OCI-LY1 (cell line): ENCODE data around the gene CXCL6.

Experiments
- H2AFZ ChIP-seq: fragments of 200-600 bp; sonication (generic), shearing (Covaris generic); 2 replicates; pipeline ENCODE4 v1.6.0; 2014; ENCODE audit warnings: antibody characterized with exemption, mild to moderate bottlenecking, low read length
- H3F3A ChIP-seq: fragments of 200-600 bp; sonication (generic), shearing (Covaris generic); 2 replicates; pipeline ENCODE4 v1.6.0; 2014; ENCODE audit warnings: mild to moderate bottlenecking, antibody characterized with exemption, low read length, moderate library complexity; ENCODE audit not compliant: insufficient read depth
- H3K27ac ChIP-seq: fragments of 200-600 bp; sonication (generic); 2 replicates; pipeline ENCODE4 v1.5.1; 2014; ENCODE audit warnings: low read length, mixed run types, mild to moderate bottlenecking, low read depth; ENCODE audit not compliant: poor library complexity, severe bottlenecking
- H3K27me3 ChIP-seq: fragments of 200-600 bp; sonication (generic); 2 replicates; pipeline ENCODE4 v1.6.0; 2014; ENCODE audit warnings: antibody characterized with exemption, mild to moderate bottlenecking, low read length, moderate library complexity; ENCODE audit not compliant: insufficient read depth
- H3K36me3 ChIP-seq: fragments of 200-600 bp; sonication (generic); 2 replicates; pipeline ENCODE4 v1.6.1; 2014; ENCODE audit warnings: mild to moderate bottlenecking, antibody characterized with exemption, low read length, moderate library complexity, mixed read lengths; ENCODE audit not compliant: insufficient read depth
- H3K4me1 ChIP-seq: fragments of 200-600 bp; sonication (generic); 2 replicates; pipeline ENCODE4 v1.5.1; 2014; ENCODE audit warnings: mild to moderate bottlenecking, low read length, moderate library complexity; ENCODE audit not compliant: insufficient read depth, severe bottlenecking
- H3K4me2 ChIP-seq: fragments of 200-600 bp; sonication (generic), shearing (Covaris generic); 2 replicates; pipeline ENCODE4 v1.6.1; 2014; ENCODE audit warnings: low read length
- H3K4me3 ChIP-seq: fragments of 200-600 bp; sonication (generic); 2 replicates; pipeline ENCODE4 v1.5.1; 2014; ENCODE audit warnings: low read length, low read depth, mild to moderate bottlenecking, mixed read lengths; ENCODE audit not compliant: poor library complexity, severe bottlenecking
- H3K79me2 ChIP-seq: fragments of 200-600 bp; shearing (Covaris generic); 2 replicates; pipeline ENCODE4 v1.6.1; 2016; ENCODE audit warnings: mixed run types, low read length, mixed read lengths; ENCODE audit not compliant: insufficient read depth
- H3K9ac ChIP-seq: fragments of 200-600 bp; sonication (generic), shearing (Covaris generic); 2 replicates; pipeline ENCODE4 v1.6.1; 2014; ENCODE audit warnings: mild to moderate bottlenecking, low read length, mixed read lengths
- H3K9me2 ChIP-seq: fragments of 200-600 bp; sonication (generic), shearing (Covaris generic); 2 replicates; pipeline ENCODE4 v1.6.1; 2014; ENCODE audit warnings: low read depth, mild to moderate bottlenecking, low read length, mixed read lengths
- H3K9me3 ChIP-seq: fragments of 200-600 bp; shearing (Covaris generic); 2 replicates; pipeline ENCODE4 v1.6.1; 2014; ENCODE audit warnings: low read length, mixed read lengths
- H4K20me1 ChIP-seq: fragments of 200-600 bp; sonication (generic), shearing (Covaris generic); 2 replicates; pipeline ENCODE4 v1.6.0; 2016; ENCODE audit warnings: mild to moderate bottlenecking, low read length; ENCODE audit not compliant: insufficient read depth
- CTCF ChIP-seq: fragments of 200-600 bp; sonication (generic), shearing (Covaris generic); IDR thresholded peaks from 2 replicates; pipeline ENCODE4 v1.5.1; 2017; ENCODE audit warnings: mild to moderate bottlenecking, antibody characterized with exemption, low read length, moderate library complexity, mixed read lengths
- EZH2 ChIP-seq: fragments of 200-600 bp; sonication (generic), shearing (Covaris generic); IDR thresholded peaks from 2 replicates; pipeline ENCODE4 v1.8.0; 2017; ENCODE audit warnings: borderline replicate concordance, mixed run types, mild to moderate bottlenecking, antibody characterized with exemption, low read length, moderate library complexity, mixed read lengths

CXCL6 gene

GRCh38 chr4:73832651-73833237, 3.7 kb upstream of the CXCL6 start:
- Histone ChIP-seq H3K9me3 (no peaks in the 10 kb centered on the region), H3K27me3 (no peaks in the 10 kb centered on the region), H3K4me3 (no peak overlapping the region), H2AFZ (no peak overlapping the region), H3K27ac (no peak overlapping the region), H3K9me2 (no peaks in the 10 kb centered on the region), H3F3A (no peaks in the 10 kb centered on the region), H3K36me3 (no peaks in the 10 kb centered on the region), H3K9ac (no peak overlapping the region), H3K4me1 (no peaks in the 10 kb centered on the region), H3K79me2 (no peaks in the 10 kb centered on the region), H3K4me2 (no peak overlapping the region), H4K20me1 (no peaks in the 10 kb centered on the region)
- TF ChIP-seq EZH2 (no peak), CTCF (no peak)

DNA sequence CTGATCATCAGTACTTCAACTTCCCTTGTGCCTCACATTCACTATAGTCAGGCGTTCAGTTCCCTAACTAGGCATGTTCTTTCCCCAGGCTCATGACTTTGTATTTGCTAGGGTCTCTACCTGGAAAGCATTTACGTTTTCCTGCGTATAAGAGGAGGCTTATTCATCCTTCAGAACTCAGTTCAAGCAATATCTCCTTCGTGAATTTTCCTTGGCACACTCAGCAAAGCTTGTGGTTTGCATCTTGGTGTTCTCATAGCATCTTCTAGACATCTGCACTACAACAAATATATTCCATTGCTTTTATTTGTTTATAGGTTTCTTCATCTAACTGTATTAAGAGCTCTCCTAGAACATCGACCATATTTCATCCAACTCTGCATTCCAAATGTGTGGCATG, 2.6 kb downstream of the CXCL6 start:
- Histone ChIP-seq H3K36me3 (no peaks in the 10 kb centered on the region), H3K27ac (no peak overlapping the region), H3K27me3 (no peaks in the 10 kb centered on the region), H3K79me2 (no peaks in the 10 kb centered on the region), H3F3A (no peaks in the 10 kb centered on the region), H3K4me3 (no peak overlapping the region), H3K4me1 (no peaks in the 10 kb centered on the region), H2AFZ (no peak overlapping the region), H3K4me2 (no peak overlapping the region), H3K9me2 (no peaks in the 10 kb centered on the region), H3K9me3 (no peaks in the 10 kb centered on the region), H3K9ac (no peak overlapping the region), H4K20me1 (no peaks in the 10 kb centered on the region)
- TF ChIP-seq EZH2 = no peak
- TF ChIP-seq CTCF = no peak

GRCh38 chr4:73839715-73840114, 3.2 kb downstream of the CXCL6 start:
- no peaks in the 10 kb centered on the region for H4K20me1 ChIP-seq
- H3K79me2 ChIP-seq = no peaks in the 10 kb centered on the region
- no peaks in the 10 kb centered on the region for H3F3A ChIP-seq
- no peak overlapping the region for H3K4me2 ChIP-seq
- H3K27me3 ChIP-seq = no peaks in the 10 kb centered on the region
- no peaks in the 10 kb centered on the region for H3K36me3 ChIP-seq
- H3K4me3 ChIP-seq = no peak overlapping the region
- no peaks in the 10 kb centered on the region for H3K9me2 ChIP-seq
- no peaks in the 10 kb centered on the region for H3K9me3 ChIP-seq
- no peak overlapping the region for H3K27ac ChIP-seq
- TF ChIP-seq CTCF (no peak), EZH2 (no peak)
- H3K9ac ChIP-seq = no peak overlapping the region
- H2AFZ ChIP-seq = no peak overlapping the region
- H3K4me1 ChIP-seq = no peaks in the 10 kb centered on the region
